Hepatocyte (in vitro differentiated cells): ENCODE data around the gene CTBP2.

Experiments
- CTCF ChIP-seq: fragments of 200-600 bp; sonication (generic); IDR thresholded peaks from 2 replicates; pipeline ENCODE4 v1.5.1; 2016; ENCODE audit warnings: antibody characterized with exemption, mild to moderate bottlenecking; ENCODE audit not compliant: poor library complexity
- EZH2phosphoT487 ChIP-seq: fragments of 200-600 bp; sonication (generic); IDR thresholded peaks from one replicate; pipeline ENCODE4 v1.6.1; 2018; ENCODE audit warnings: antibody characterized with exemption, mild to moderate bottlenecking, low read depth, moderate library complexity; ENCODE audit not compliant: unreplicated experiment, severe bottlenecking

- TF ChIP-seq CTCF = no peak
- no peak for TF ChIP-seq EZH2phosphoT487
Observed at GRCh38 chr10:125011171-125011925, 149.0 kb downstream of the CTBP2 start.
